ENCODE data around the gene COL16A1.
A peak's percentile ranks its signal among the peaks of the same experiment; 100 is the strongest.

The COL16A1 gene

GRCh38 chr1:31627930-31628559 lies 75.8 kb downstream of the COL16A1 start:
- DNase-seq (ENCODE audit: insufficient read length, low spot score) (no peak), FAIRE-seq (no peak)
- TF ChIP-seq PAX5 (IDR thresholded peaks at IDR 0.05; ENCODE audit: insufficient read depth, low read length, severe bottlenecking) (no peak), POU2F2 (IDR thresholded peaks at IDR 0.05; ENCODE audit: low read depth, low read length) (no peak), TAF1 (IDR thresholded peaks at IDR 0.05; ENCODE audit: low read depth, low read length) (no peak), POLR2AphosphoS5 (IDR thresholded peaks at IDR 0.05; ENCODE audit: low read depth, low read length) (no peak)

GRCh38 chr1:31627301-31627929 lies 76.4 kb downstream of the COL16A1 start:
- DNase-seq (ENCODE audit: insufficient read length, low spot score) (no peak), FAIRE-seq (no peak)
- TF ChIP-seq POLR2AphosphoS5 (IDR thresholded peaks at IDR 0.05; ENCODE audit: low read depth, low read length) (no peak), SPI1 (IDR thresholded peaks at IDR 0.05; ENCODE audit: low read depth, low read length) (no peak), TAF1 (IDR thresholded peaks at IDR 0.05; ENCODE audit: low read depth, low read length) (no peak), POLR2A (IDR thresholded peaks at IDR 0.05; ENCODE audit: low read depth, low read length) (no peak), POU2F2 (IDR thresholded peaks at IDR 0.05; ENCODE audit: low read depth, low read length) (no peak), PAX5 (IDR thresholded peaks at IDR 0.05; ENCODE audit: insufficient read depth, low read length, severe bottlenecking) (no peak)

DNA sequence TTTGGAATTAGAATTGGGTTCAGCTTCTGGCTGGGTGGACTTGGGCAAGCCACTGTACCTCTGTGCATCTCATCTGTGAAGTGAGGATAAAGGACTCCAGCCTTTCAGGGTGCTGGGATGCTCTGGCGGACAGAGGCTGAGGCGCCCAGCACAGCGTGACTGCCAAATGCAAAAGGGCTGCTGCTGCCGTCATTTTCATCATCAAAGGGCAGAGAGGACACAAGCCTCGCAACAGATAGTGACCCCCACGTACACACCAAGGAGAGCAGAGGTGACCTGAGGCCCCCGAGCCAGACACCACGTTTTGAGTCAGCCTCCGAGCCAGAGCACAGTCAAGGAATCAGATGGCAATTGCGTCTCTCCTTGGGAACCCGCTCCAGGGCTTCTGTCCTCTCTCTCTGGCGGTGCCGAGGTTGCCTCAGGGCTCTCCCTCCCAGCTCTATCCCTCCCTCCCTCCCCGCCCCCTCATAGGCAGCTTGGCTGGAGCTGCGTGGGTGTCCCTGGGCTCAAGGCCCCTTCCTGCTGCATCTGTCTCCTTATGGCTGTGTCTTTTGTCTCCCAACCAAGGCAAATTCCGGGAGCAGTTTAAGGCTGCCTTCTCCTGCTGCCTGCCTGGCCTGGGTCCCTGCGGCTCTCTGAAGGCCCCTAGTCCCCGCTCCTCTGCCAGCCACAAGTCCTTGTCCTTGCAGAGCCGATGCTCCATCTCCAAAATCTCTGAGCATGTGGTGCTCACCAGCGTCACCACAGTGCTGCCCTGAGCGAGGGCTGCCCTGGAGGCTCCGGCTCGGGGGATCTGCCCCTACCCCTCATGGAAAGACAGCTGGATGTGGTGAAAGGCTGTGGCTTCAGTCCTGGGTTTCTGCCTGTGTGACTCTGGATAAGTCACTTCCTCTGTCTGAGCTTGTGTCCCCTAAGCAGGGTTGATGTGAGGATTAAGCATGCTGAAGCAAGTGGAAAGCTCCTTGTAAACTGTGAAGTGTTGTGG lies 77.3 kb downstream of the COL16A1 start:
- FAIRE-seq: no peak
- DNase-seq (ENCODE audit: insufficient read length, low spot score): no peak
- TF ChIP-seq TAF1 (IDR thresholded peaks at IDR 0.05; ENCODE audit: low read depth, low read length) (no peak), POU2F2 (IDR thresholded peaks at IDR 0.05; ENCODE audit: low read depth, low read length) (no peak), POLR2A (IDR thresholded peaks at IDR 0.05; ENCODE audit: low read depth, low read length) (no peak), PAX5 (IDR thresholded peaks at IDR 0.05; ENCODE audit: insufficient read depth, low read length, severe bottlenecking) (no peak), POLR2AphosphoS5 (IDR thresholded peaks at IDR 0.05; ENCODE audit: low read depth, low read length) (no peak), SPI1 (IDR thresholded peaks at IDR 0.05; ENCODE audit: low read depth, low read length) (no peak)

- DNase-seq (ENCODE audit: insufficient read length, low spot score) (no peak), FAIRE-seq (no peak)
- TF ChIP-seq PAX5 (IDR thresholded peaks at IDR 0.05; ENCODE audit: insufficient read depth, low read length, severe bottlenecking): no peak
- no peak for TF ChIP-seq TAF1 (IDR thresholded peaks at IDR 0.05; ENCODE audit: low read depth, low read length)
Observed at GRCh38 chr1:31625561-31626222, 78.1 kb downstream of the COL16A1 start.

DNA sequence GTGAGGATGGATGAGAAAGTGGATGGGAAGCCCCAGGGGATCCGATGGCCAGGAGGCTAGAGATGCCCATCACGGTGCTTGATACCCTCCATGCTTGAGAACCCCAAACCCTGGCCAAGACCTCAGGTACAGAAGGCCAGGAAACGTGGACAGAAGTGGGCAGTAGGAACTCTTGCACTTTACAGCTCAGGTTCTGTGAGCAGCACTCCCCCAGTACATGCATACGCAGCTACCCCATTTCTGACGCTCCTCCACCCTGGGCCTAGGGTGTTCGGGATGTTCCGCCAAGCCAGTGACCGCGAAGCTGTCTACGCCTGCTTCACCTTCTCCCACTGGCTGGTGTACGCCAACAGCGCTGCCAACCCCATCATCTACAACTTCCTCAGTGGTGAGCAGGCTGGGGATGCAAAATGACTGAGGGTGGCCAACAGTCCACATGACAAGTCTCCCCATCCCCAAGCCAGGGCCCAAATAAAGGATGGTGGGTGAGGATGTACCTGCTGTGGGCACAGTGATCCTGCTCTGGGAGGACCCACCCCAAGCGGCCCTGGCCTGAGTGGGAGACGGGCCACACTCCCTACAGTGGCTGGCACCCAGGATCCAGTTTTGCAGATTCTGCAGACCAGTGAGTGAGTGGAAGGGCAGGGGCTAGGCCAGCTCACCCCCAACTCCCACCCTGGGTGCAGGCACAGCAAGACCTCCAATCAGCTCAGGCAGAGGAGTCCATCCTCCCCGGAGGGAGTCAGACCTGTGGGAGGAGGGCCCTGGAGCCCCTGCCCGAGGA lies 78.9 kb downstream of the COL16A1 start:
- TF ChIP-seq POLR2A (IDR thresholded peaks at IDR 0.05; ENCODE audit: low read depth, low read length) (no peak), PAX5 (IDR thresholded peaks at IDR 0.05; ENCODE audit: insufficient read depth, low read length, severe bottlenecking) (no peak), POU2F2 (IDR thresholded peaks at IDR 0.05; ENCODE audit: low read depth, low read length) (no peak), SPI1 (IDR thresholded peaks at IDR 0.05; ENCODE audit: low read depth, low read length) (no peak), TAF1 (IDR thresholded peaks at IDR 0.05; ENCODE audit: low read depth, low read length) (no peak), POLR2AphosphoS5 (IDR thresholded peaks at IDR 0.05; ENCODE audit: low read depth, low read length) (no peak)
- FAIRE-seq (no peak), DNase-seq (ENCODE audit: insufficient read length, low spot score) (no peak)

GRCh38 chr1:31624309-31624708 lies 79.5 kb downstream of the COL16A1 start:
- TF ChIP-seq PAX5 (IDR thresholded peaks at IDR 0.05; ENCODE audit: insufficient read depth, low read length, severe bottlenecking) (no peak), POLR2A (IDR thresholded peaks at IDR 0.05; ENCODE audit: low read depth, low read length) (no peak), POU2F2 (IDR thresholded peaks at IDR 0.05; ENCODE audit: low read depth, low read length) (no peak), SPI1 (IDR thresholded peaks at IDR 0.05; ENCODE audit: low read depth, low read length) (no peak; the same call in 1 of the 2 replicates), TAF1 (IDR thresholded peaks at IDR 0.05; ENCODE audit: low read depth, low read length) (no peak), POLR2AphosphoS5 (IDR thresholded peaks at IDR 0.05; ENCODE audit: low read depth, low read length) (no peak)
- FAIRE-seq (peak; percentile 50), DNase-seq (ENCODE audit: insufficient read length, low spot score) (no peak)

GRCh38 chr1:31623365-31623764 lies 80.5 kb downstream of the COL16A1 start:
- no peak for DNase-seq (ENCODE audit: insufficient read length, low spot score)
- no peak for TF ChIP-seq POLR2A (IDR thresholded peaks at IDR 0.05; ENCODE audit: low read depth, low read length)
- TF ChIP-seq POLR2AphosphoS5 (IDR thresholded peaks at IDR 0.05; ENCODE audit: low read depth, low read length): no peak
- no peak for TF ChIP-seq SPI1 (IDR thresholded peaks at IDR 0.05; ENCODE audit: low read depth, low read length)
- TF ChIP-seq PAX5 (IDR thresholded peaks at IDR 0.05; ENCODE audit: insufficient read depth, low read length, severe bottlenecking): no peak
- TF ChIP-seq POU2F2 (IDR thresholded peaks at IDR 0.05; ENCODE audit: low read depth, low read length): no peak
- TF ChIP-seq TAF1 (IDR thresholded peaks at IDR 0.05; ENCODE audit: low read depth, low read length): no peak
- FAIRE-seq: no peak

- DNase-seq (ENCODE audit: insufficient read length, low spot score): no peak
- no peak for FAIRE-seq
Observed at GRCh38 chr1:31621847-31622730, 81.7 kb downstream of the COL16A1 start.

More at GRCh38 chr1:31621847-31622730, 81.7 kb downstream of the COL16A1 start:
- no peak for TF ChIP-seq POU2F2 (IDR thresholded peaks at IDR 0.05; ENCODE audit: low read depth, low read length)
- TF ChIP-seq TAF1 (IDR thresholded peaks at IDR 0.05; ENCODE audit: low read depth, low read length): no peak
- TF ChIP-seq PAX5 (IDR thresholded peaks at IDR 0.05; ENCODE audit: insufficient read depth, low read length, severe bottlenecking): no peak
- no peak for TF ChIP-seq SPI1 (IDR thresholded peaks at IDR 0.05; ENCODE audit: low read depth, low read length)
- TF ChIP-seq POLR2A (IDR thresholded peaks at IDR 0.05; ENCODE audit: low read depth, low read length): no peak
- TF ChIP-seq POLR2AphosphoS5 (IDR thresholded peaks at IDR 0.05; ENCODE audit: low read depth, low read length): no peak; the same call in 1 of the 2 replicates

All from GM12891 (cell line).